DOHH2 (cell line): Measurements from ENCODE around the gene TBC1D14.

Source experiments
- H3F3A ChIP-seq: fragments of 200-600 bp; sonication (generic), shearing (Covaris generic); 2 replicates; pipeline ENCODE4 v1.6.0; 2016; ENCODE audit warnings: antibody characterized with exemption, mild to moderate bottlenecking; ENCODE audit not compliant: control insufficient read depth, insufficient read depth
- H3K27ac ChIP-seq: fragments of 200-600 bp; sonication (generic); 2 replicates; pipeline ENCODE4 v1.5.1; 2014; ENCODE audit warnings: low read depth, mild to moderate bottlenecking, low read length, moderate library complexity
- H3K27me3 ChIP-seq: fragments of 200-600 bp; sonication (generic); 2 replicates; pipeline ENCODE4 v1.6.1; 2014; ENCODE audit warnings: mild to moderate bottlenecking, low read length, mixed read lengths; ENCODE audit not compliant: control insufficient read depth
- H3K36me3 ChIP-seq: fragments of 200-600 bp; sonication (generic); 2 replicates; pipeline ENCODE4 v1.6.1; 2014; ENCODE audit warnings: mild to moderate bottlenecking, low read length, moderate library complexity, mixed read lengths; ENCODE audit not compliant: control insufficient read depth
- H3K4me1 ChIP-seq: fragments of 200-600 bp; sonication (generic); 2 replicates; pipeline ENCODE4 v1.6.1; 2014; ENCODE audit warnings: mild to moderate bottlenecking, low read length, mixed read lengths; ENCODE audit not compliant: control insufficient read depth
- H3K4me2 ChIP-seq: fragments of 200-600 bp; sonication (generic); 2 replicates; pipeline ENCODE4 v1.6.0; 2014; ENCODE audit warnings: mild to moderate bottlenecking, low read length, moderate library complexity
- H3K4me3 ChIP-seq: fragments of 200-600 bp; sonication (generic); 2 replicates; pipeline ENCODE4 v1.5.1; 2014; ENCODE audit warnings: mild to moderate bottlenecking, low read length, mixed read lengths
- H3K79me2 ChIP-seq: fragments of 200-600 bp; sonication (generic); 2 replicates; pipeline ENCODE4 v1.6.1; 2014; ENCODE audit warnings: mild to moderate bottlenecking, low read length, mixed read lengths; ENCODE audit not compliant: control insufficient read depth
- H3K9me2 ChIP-seq: fragments of 200-600 bp; sonication (generic); replicated peaks from 2 replicates; pipeline ENCODE4 v1.6.1; 2014; ENCODE audit warnings: mild to moderate bottlenecking, low read length, mixed read lengths; ENCODE audit not compliant: control insufficient read depth
- H3K9me3 ChIP-seq: fragments of 200-600 bp; sonication (generic); 2 replicates; pipeline ENCODE4 v1.6.1; 2014; ENCODE audit warnings: antibody characterized with exemption, low read length, mixed read lengths; ENCODE audit not compliant: control insufficient read depth, insufficient read depth
- H4K20me1 ChIP-seq: fragments of 200-600 bp; sonication (generic); 2 replicates; pipeline ENCODE4 v1.6.0; 2014; ENCODE audit warnings: low read depth, mild to moderate bottlenecking, antibody characterized with exemption, low read length, moderate library complexity; ENCODE audit not compliant: control insufficient read depth, insufficient read depth
- EZH2phosphoT487 ChIP-seq: fragments of 200-600 bp; sonication (generic); IDR thresholded peaks from 2 replicates; pipeline ENCODE4 v1.6.1; 2017; ENCODE audit warnings: borderline replicate concordance, mild to moderate bottlenecking, antibody characterized with exemption, low read length, moderate library complexity, mixed read lengths
- TF ChIP-seq, protein P1 (sequence below): fragments of 200-600 bp; sonication (generic); IDR thresholded peaks from one replicate; pipeline ENCODE4 v1.5.1; 2014; ENCODE audit warnings: antibody characterized with exemption, mild to moderate bottlenecking, low read depth, low read length; ENCODE audit not compliant: poor library complexity, severe bottlenecking

TBC1D14 gene

DNA sequence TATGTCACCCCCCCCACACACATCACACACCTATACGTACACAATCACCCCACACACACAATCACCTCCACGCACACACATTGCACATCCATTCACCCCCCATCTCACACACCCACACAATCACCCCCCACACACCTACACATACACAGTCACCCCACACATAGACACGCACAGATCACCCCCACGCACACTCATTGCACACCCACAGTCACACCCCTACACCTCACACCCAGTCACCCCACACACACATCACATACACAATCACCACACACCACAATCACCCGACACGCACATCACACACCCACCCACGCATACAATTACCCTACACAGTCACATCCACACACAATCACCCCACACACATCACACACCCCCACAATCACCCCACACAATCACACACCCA, 117.7 kb downstream of the TBC1D14 start:
- Histone ChIP-seq H3K4me2 (no peak overlapping the region), H3K9me2 (no peaks in the 10 kb centered on the region), H3K9me3 (no peaks in the 10 kb centered on the region), H3K27ac (no peak overlapping the region), H3K36me3 (peaks cover 76% of the 10 kb centered on the region), H3K79me2 (no peaks in the 10 kb centered on the region), H3K4me1 (no peaks in the 10 kb centered on the region), H4K20me1 (peaks cover 3% of the 10 kb centered on the region; the same call in 1 of the 2 replicates), H3K27me3 (no peaks in the 10 kb centered on the region), H3F3A (no peaks in the 10 kb centered on the region), H3K4me3 (no peak overlapping the region)
- TF ChIP-seq, protein P1, sequence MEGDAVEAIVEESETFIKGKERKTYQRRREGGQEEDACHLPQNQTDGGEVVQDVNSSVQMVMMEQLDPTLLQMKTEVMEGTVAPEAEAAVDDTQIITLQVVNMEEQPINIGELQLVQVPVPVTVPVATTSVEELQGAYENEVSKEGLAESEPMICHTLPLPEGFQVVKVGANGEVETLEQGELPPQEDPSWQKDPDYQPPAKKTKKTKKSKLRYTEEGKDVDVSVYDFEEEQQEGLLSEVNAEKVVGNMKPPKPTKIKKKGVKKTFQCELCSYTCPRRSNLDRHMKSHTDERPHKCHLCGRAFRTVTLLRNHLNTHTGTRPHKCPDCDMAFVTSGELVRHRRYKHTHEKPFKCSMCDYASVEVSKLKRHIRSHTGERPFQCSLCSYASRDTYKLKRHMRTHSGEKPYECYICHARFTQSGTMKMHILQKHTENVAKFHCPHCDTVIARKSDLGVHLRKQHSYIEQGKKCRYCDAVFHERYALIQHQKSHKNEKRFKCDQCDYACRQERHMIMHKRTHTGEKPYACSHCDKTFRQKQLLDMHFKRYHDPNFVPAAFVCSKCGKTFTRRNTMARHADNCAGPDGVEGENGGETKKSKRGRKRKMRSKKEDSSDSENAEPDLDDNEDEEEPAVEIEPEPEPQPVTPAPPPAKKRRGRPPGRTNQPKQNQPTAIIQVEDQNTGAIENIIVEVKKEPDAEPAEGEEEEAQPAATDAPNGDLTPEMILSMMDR: no peak
- no peak for TF ChIP-seq EZH2phosphoT487

- Histone ChIP-seq H3F3A (no peaks in the 10 kb centered on the region), H3K4me2 (no peak overlapping the region), H3K79me2 (no peaks in the 10 kb centered on the region), H3K27ac (no peak overlapping the region), H3K4me3 (no peak overlapping the region), H3K9me3 (no peaks in the 10 kb centered on the region), H3K9me2 (no peaks in the 10 kb centered on the region), H4K20me1 (peaks cover 3% of the 10 kb centered on the region; the same call in 1 of the 2 replicates), H3K27me3 (no peaks in the 10 kb centered on the region), H3K36me3 (peaks cover 76% of the 10 kb centered on the region), H3K4me1 (no peaks in the 10 kb centered on the region)
- no peak for TF ChIP-seq EZH2phosphoT487
- TF ChIP-seq, protein P1: no peak
Measured at GRCh38 chr4:7027913-7028312, 118.3 kb downstream of the TBC1D14 start.

DNA sequence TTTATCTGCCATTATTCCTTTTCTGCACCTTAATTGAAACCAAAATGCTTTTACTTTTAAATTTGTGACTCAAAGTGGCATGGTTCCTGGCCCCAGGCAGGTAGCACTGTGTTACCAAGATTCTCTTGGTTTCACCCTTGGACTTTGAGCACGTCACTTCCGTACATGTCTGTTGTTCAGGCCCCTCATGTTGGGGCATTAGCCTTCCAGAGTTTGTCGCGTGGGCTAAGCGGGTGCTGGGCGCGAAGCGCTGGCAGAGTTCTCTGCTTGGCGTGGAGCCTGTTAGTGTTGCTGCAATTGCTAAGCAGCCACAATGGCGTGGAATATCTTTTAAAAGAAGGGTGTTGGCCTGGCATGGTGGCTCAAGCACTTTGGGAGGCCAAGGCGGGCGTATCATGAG, 119.6 kb downstream of the TBC1D14 start:
- Histone ChIP-seq H3K27me3 (no peaks in the 10 kb centered on the region), H3F3A (no peaks in the 10 kb centered on the region), H3K79me2 (no peaks in the 10 kb centered on the region), H4K20me1 (peaks cover 3% of the 10 kb centered on the region; the same call in 1 of the 2 replicates), H3K9me3 (no peaks in the 10 kb centered on the region), H3K9me2 (no peaks in the 10 kb centered on the region), H3K27ac (no peak overlapping the region), H3K36me3 (peaks cover 68% of the 10 kb centered on the region), H3K4me2 (no peak overlapping the region), H3K4me1 (no peaks in the 10 kb centered on the region), H3K4me3 (no peak overlapping the region)
- TF ChIP-seq, protein P1: no peak
- no peak for TF ChIP-seq EZH2phosphoT487
